Caco-2 (cell line): ENCODE results near the gene GRM1. TPM values are rescaled to one million over a fixed set of nuclear protein-coding genes. Genes with fewer than 3 reads are reported as not detected.

Experiments used
- BruUV-seq: library from RNA; stranded (reverse); fragments of 400-500 nt; replicated peaks from 2 replicates; lab custom pipeline; 2021; lab: Mats Ljungman, UMichigan
- CTCF ChIA-PET: fragments of 300-600 bp; sonication (Branson Sonifier 250); formaldehyde crosslinking; loops from one replicate; lab custom pipeline; 2022; ENCODE audit warnings: antibody characterized with exemption; lab: Charles Lee
- POLR2A ChIA-PET: fragments of 300-600 bp; sonication (Branson Sonifier 250); formaldehyde crosslinking; loops from one replicate; lab custom pipeline; 2022; ENCODE audit warnings: antibody characterized with exemption; lab: Charles Lee
- DNase-seq, 2 experiments: peaks; one replicate each; pipeline versions ENCODE4 v3.0.0 to v3.0.0-alpha.2; 2020 to 2022
- H3K27me3 ChIP-seq: replicated peaks from 2 replicates; pipeline ENCODE4 v1.6.0; 2011; ENCODE audit warnings: low read length; ENCODE audit not compliant: control insufficient read depth, insufficient read depth
- H3K36me3 ChIP-seq: 2 replicates; pipeline ENCODE4 v1.5.1; 2011; ENCODE audit warnings: low read length; ENCODE audit not compliant: control insufficient read depth, insufficient read depth
- H3K4me1 ChIP-seq: fragments of 250-450 bp; sonication (Bioruptor Pico); 2 replicates; pipeline ENCODE4 v1.5.1; 2020; ENCODE audit warnings: mild to moderate bottlenecking
- H3K4me3 ChIP-seq: 2 replicates; pipeline ENCODE4 v1.5.1; 2011; ENCODE audit warnings: low read depth, mild to moderate bottlenecking, control low read depth, low read length
- H3K9me3 ChIP-seq: fragments of 250-450 bp; sonication (Bioruptor Pico); 2 replicates; pipeline ENCODE4 v1.5.1; 2020; ENCODE audit warnings: mild to moderate bottlenecking, moderate library complexity
- H3K27ac Mint-ChIP-seq: one replicate; pipeline ENCODE4 v1.8.0; 2022; ENCODE audit warnings: mixed read lengths; ENCODE audit not compliant: unreplicated experiment
- H3K27me3 Mint-ChIP-seq: one replicate; pipeline ENCODE4 v1.8.0; 2022; ENCODE audit warnings: mixed read lengths; ENCODE audit not compliant: insufficient read depth, unreplicated experiment
- H3K36me3 Mint-ChIP-seq: one replicate; pipeline ENCODE4 v1.8.0; 2022; ENCODE audit warnings: mild to moderate bottlenecking, mixed read lengths; ENCODE audit not compliant: insufficient read depth, unreplicated experiment
- H3K4me1 Mint-ChIP-seq: one replicate; pipeline ENCODE4 v1.8.0; 2022; ENCODE audit warnings: low read depth, mixed read lengths; ENCODE audit not compliant: unreplicated experiment
- H3K4me3 Mint-ChIP-seq: one replicate; pipeline ENCODE4 v1.8.0; 2022; ENCODE audit warnings: mild to moderate bottlenecking, moderate library complexity, mixed read lengths; ENCODE audit not compliant: unreplicated experiment
- H3K9me3 Mint-ChIP-seq: one replicate; pipeline ENCODE4 v1.8.0; 2022; ENCODE audit warnings: mixed read lengths; ENCODE audit not compliant: unreplicated experiment
- intact Hi-C: fragments of 100-400 bp; cut with micrococcal nuclease; formaldehyde crosslinking; loops from one replicate; pipeline ENCODE4 v1.10.0; 2022; ENCODE audit not compliant: unreplicated experiment
- total RNA-seq: library from RNA; stranded (reverse); gene quantifications from 2 replicates; pipeline ENCODE4 v1.2.3, GENCODE V29; 2022
- TF ChIP-seq, protein P1 (sequence below), 2 experiments: fragments of 200-600 bp in 1 of 2; IDR thresholded peaks; 1 replicate in 1 of 2; 2 replicates in 1 of 2; pipeline versions ENCODE4 v1.5.1 to v1.8.0; 2011 to 2022; ENCODE audit warnings: antibody characterized with exemption in 1 of 2, control low read depth in 1 of 2, inconsistent platforms in 1 of 2, low read depth in 1 of 2, low read length in 1 of 2, mild to moderate bottlenecking in 1 of 2, moderate library complexity in 1 of 2; ENCODE audit not compliant: insufficient read depth in 1 of 2, severe bottlenecking in 1 of 2, unreplicated experiment in 1 of 2

Gene GRM1
- total RNA-seq, 1 experiment from 2014 or later = not detected

GRCh38 chr6:146111881-146112450 lies 83.1 kb downstream of the GRM1 start:
- Mint-ChIP-seq H3K27ac (no peak overlapping the region), H3K9me3 (peaks cover 6% of the 10 kb centered on the region), H3K36me3 (no peaks in the 10 kb centered on the region), H3K4me1 (no peaks in the 10 kb centered on the region), H3K27me3 (peaks cover 2% of the 10 kb centered on the region), H3K4me3 (no peak overlapping the region)
- POLR2A ChIA-PET = no interaction called here
- TF ChIP-seq, protein P1, sequence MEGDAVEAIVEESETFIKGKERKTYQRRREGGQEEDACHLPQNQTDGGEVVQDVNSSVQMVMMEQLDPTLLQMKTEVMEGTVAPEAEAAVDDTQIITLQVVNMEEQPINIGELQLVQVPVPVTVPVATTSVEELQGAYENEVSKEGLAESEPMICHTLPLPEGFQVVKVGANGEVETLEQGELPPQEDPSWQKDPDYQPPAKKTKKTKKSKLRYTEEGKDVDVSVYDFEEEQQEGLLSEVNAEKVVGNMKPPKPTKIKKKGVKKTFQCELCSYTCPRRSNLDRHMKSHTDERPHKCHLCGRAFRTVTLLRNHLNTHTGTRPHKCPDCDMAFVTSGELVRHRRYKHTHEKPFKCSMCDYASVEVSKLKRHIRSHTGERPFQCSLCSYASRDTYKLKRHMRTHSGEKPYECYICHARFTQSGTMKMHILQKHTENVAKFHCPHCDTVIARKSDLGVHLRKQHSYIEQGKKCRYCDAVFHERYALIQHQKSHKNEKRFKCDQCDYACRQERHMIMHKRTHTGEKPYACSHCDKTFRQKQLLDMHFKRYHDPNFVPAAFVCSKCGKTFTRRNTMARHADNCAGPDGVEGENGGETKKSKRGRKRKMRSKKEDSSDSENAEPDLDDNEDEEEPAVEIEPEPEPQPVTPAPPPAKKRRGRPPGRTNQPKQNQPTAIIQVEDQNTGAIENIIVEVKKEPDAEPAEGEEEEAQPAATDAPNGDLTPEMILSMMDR (IDR thresholded peaks at IDR 0.05; ENCODE audit: insufficient read depth in 1 of 2, low read depth in 1 of 2, low read length in 1 of 2, severe bottlenecking in 1 of 2, unreplicated experiment in 1 of 2) = no peak
- BruUV-seq = no TSS peak
- H3K9me3 ChIP-seq = no peaks in the 10 kb centered on the region; the same call in 1 of the 2 replicates
- DNase-seq = no peak
- no peaks in the 10 kb centered on the region for H3K4me1 ChIP-seq
- no peak overlapping the region for H3K4me3 ChIP-seq
- intact Hi-C loops = no loop called here
- H3K36me3 ChIP-seq = no peaks in the 10 kb centered on the region
- CTCF ChIA-PET = no interaction called here
- no peaks in the 10 kb centered on the region for H3K27me3 ChIP-seq

- H3K36me3 Mint-ChIP-seq = no peaks in the 10 kb centered on the region
- Histone ChIP-seq H3K36me3 (no peaks in the 10 kb centered on the region), H3K4me1 (no peaks in the 10 kb centered on the region), H3K4me3 (no peak overlapping the region), H3K27me3 (no peaks in the 10 kb centered on the region), H3K9me3 (no peaks in the 10 kb centered on the region; the same call in 1 of the 2 replicates)
- ChIA-PET POLR2A (no interaction called here), CTCF (no interaction called here)
- no peak overlapping the region for H3K4me3 Mint-ChIP-seq
- DNase-seq = no peak
- H3K4me1 Mint-ChIP-seq = no peaks in the 10 kb centered on the region
- peaks cover 6% of the 10 kb centered on the region for H3K9me3 Mint-ChIP-seq
- BruUV-seq = no TSS peak
- H3K27ac Mint-ChIP-seq = no peak overlapping the region
- peaks cover 2% of the 10 kb centered on the region for H3K27me3 Mint-ChIP-seq
- TF ChIP-seq, protein P1 (IDR thresholded peaks at IDR 0.05; ENCODE audit: insufficient read depth in 1 of 2, low read depth in 1 of 2, low read length in 1 of 2, severe bottlenecking in 1 of 2, unreplicated experiment in 1 of 2) = no peak
- intact Hi-C loops = no loop called here
Observed at GRCh38 chr6:146113084-146113623, 84.3 kb downstream of the GRM1 start.

DNA sequence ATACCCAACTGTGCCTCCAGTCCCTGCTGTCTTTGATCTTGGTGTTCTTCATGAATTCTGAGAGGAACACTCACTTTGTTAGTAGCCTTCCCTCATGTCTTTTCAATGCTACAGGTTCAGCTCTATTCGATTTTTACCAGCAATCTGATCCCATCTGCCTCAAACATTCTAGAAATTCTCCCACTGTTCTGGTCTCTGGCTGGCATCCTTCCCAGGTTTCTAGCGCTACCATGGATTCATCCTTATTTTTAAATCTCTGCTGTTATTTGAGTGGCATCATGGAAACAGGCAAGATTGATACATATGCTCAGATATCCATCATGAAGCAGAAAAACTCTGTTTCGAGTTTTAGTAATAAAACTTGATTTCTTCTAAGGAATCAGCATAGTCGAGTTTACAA lies 94.8 kb downstream of the GRM1 start:
- Mint-ChIP-seq H3K27me3 (no peaks in the 10 kb centered on the region), H3K9me3 (no peaks in the 10 kb centered on the region), H3K4me3 (no peak overlapping the region), H3K4me1 (no peaks in the 10 kb centered on the region), H3K27ac (no peak overlapping the region), H3K36me3 (no peaks in the 10 kb centered on the region)
- ChIA-PET POLR2A (no interaction called here), CTCF (no interaction called here)
- no peak for DNase-seq
- Histone ChIP-seq H3K9me3 (no peaks in the 10 kb centered on the region), H3K27me3 (no peaks in the 10 kb centered on the region), H3K36me3 (no peaks in the 10 kb centered on the region), H3K4me3 (no peak overlapping the region), H3K4me1 (no peaks in the 10 kb centered on the region)
- intact Hi-C loops = no loop called here
- TF ChIP-seq, protein P1 (IDR thresholded peaks at IDR 0.05; ENCODE audit: insufficient read depth in 1 of 2, low read depth in 1 of 2, low read length in 1 of 2, severe bottlenecking in 1 of 2, unreplicated experiment in 1 of 2) = no peak
- no TSS peak for BruUV-seq
